Esophagus mucosa (tissue), 1 donor: ENCODE results near the gene JDP2. TPM values are rescaled to one million over a fixed set of nuclear protein-coding genes. Genes with fewer than 3 reads are reported as not detected.
A peak's percentile ranks its signal among the peaks of the same experiment; 100 is the strongest.

ENCODE experiments used
- ATAC-seq: fragments of 200-7000 bp; cut with Tn5 transposase; one replicate; pipeline ENCODE4 v1.9.1; 2020
- total RNA-seq: library from RNA; stranded (reverse); gene quantifications from one replicate; pipeline ENCODE4 v1.2.4, GENCODE V29; 2023
- donor health status: DM: yes; HTN: yes; CAD: no.

JDP2 gene
- total RNA-seq, 1 donor from 2014 or later: 18.5 TPM

GRCh38 chr14:75484711-75485429 is 57.0 kb downstream of the JDP2 start:
- ATAC-seq: no peak

DNA sequence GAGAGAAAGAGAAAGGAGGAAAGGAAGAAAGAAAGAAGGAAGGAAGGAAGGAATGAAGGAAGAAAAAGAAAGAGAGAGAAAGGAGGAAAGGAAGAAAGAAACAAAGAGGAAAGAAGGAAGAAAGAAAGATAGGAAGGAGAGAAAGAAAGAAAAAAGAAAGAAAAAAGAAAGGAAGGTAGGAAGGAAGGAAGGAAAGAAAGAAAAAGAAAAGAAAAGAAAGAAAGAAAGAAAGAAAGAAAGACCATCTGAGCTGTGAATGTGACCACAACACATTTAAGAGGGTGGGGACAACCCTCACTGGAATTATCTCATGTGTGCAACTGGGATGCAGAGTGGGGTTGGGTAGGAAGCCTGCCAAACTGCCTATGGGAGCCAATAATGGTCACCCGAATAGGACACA is 58.5 kb downstream of the JDP2 start:
- ATAC-seq: no peak

DNA sequence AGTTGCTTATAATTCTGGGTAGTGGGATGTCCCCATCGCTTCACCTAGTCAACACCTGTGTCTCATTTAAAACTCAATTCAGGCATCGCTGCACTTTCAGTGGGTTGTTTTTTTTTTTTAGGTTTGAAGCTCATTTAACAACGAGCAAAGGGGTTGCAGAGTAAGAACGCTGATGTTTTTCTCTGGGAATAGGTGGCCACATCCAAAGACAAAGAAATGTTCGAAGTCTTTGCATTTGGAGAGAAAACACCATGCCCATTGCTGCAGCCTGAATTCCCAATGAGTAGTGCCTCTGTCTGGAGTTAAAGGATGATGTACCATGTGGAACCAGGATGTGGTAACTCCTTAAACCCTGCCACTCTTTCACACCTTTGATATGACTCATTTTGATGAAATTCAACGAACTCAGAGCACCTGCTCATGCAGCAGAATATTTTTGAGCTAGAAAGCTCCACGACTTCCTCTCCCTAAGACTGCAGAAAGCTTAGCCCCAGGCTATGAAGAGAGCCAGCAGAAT is 59.4 kb downstream of the JDP2 start:
- peak; percentile 82 for ATAC-seq

DNA sequence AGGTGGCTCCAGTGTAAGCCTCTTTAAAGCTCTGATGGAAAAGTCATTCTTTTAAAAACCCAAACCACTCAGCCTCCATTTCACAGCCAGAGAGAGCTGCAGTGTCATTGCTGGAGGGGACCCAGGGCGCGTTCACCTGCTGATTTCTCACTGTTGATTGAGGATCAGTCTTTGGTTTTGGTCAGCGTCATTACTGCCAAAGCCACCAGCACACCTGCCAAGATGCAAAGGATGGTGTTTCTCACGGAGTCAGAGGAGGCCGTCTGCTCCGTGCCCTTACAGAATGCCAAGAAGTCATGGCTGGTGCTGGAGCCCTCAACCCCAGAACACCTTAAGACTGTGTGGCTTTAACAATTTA is 61.6 kb downstream of the JDP2 start:
- peak; percentile 13 for ATAC-seq

- ATAC-seq: no peak
Measured at GRCh38 chr14:75491376-75491978, 63.7 kb downstream of the JDP2 start.

DNA sequence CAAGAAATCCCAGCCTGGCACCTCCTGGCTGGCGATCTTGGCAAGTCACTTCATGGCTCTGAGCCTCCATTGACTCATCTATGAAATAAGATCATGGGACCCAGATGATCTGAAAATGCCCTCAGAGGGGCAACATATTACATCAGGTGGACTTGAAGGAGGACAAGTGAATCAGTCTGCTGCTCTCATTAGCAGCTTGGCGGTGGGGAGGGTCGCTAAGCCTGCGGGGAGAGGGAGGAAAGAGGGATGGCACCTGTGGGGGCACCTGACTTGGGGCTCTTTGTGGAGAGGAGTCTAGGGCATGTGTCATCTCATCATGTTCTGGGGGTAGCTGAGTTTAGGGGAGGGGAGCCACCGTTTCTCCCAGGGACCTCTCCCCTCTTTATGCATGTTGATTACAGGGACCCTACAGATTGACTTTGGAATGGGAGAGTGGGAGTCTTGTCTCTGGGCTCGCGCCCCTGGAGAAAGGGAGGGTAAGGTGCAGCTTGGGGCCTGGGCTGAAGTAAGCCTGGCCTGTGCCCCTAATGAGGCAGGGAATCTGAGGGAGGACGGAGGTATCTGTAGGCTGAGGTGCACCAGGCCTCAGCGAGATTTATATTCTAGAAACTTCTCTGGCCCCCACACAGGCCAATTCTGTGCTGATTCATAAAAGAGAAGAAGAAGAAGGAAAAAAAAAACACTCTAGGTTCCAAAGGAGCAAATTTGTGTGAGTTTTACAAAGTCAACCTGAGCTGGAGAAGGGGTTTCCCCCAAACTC is 65.2 kb downstream of the JDP2 start:
- no peak for ATAC-seq

- no peak for ATAC-seq
Measured at GRCh38 chr14:75493592-75494087, 65.8 kb downstream of the JDP2 start.

DNA sequence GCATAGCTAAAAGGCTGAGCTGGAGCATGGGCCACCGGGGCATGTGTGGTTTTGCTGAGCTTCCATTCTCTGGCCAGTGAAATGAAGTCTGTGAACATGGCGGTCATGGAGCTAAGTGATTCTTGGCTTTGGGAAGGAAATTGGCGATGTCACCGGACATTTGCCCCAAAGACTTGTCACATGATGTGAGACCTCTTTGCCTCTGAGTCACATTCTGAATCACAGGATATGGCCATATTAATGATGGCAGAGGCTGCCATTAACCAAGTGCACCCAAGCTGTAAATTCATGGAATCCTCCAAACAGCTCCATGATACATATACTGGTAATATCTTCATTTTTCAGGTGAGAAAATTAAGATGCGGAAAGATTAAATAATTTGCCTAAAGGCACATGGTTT is 67.1 kb downstream of the JDP2 start:
- ATAC-seq: no peak

DNA sequence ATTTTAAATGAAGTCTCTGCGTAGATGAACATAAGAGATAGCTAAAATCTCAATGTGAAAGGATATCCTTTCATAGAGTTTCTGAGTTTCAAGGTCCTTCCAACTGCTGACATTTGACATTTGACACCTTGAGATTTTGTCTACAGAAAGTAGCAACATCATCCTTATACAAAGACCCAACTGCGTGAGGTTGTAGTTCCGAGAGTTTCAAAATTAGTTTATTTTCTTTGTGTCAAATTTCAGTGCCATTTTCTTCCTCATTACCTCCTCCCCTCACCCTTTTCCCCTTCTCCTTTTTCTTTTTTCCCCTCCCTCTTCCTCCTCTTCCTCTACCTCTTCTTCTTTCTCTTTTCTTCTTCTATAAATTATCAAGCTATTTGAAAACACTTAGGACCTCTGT is 67.6 kb downstream of the JDP2 start:
- ATAC-seq: no peak

- ATAC-seq: no peak
Measured at GRCh38 chr14:75495882-75496281, 68.1 kb downstream of the JDP2 start.

- no peak for ATAC-seq
Measured at GRCh38 chr14:75496755-75497154, 68.9 kb downstream of the JDP2 start.

DNA sequence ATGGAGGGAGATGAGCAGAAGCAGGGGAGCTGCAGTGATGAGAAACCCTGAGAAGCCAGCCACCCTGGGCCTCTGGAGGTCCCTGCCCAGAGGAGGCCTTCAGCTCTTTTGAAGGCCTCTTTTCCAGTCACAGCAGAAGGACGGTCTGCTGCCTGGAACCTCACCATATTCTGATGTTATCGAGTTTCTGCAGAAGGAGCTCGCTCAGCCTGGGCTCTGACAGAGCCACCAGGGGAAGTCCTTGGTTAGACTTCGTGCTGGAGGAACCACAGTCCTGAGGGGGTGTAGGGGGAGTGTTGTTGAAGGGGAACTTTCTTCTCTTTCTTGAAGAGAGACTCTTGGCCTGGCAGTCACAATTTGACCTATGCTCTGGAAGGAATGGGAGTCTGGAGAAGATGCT is 69.4 kb downstream of the JDP2 start:
- no peak for ATAC-seq

DNA sequence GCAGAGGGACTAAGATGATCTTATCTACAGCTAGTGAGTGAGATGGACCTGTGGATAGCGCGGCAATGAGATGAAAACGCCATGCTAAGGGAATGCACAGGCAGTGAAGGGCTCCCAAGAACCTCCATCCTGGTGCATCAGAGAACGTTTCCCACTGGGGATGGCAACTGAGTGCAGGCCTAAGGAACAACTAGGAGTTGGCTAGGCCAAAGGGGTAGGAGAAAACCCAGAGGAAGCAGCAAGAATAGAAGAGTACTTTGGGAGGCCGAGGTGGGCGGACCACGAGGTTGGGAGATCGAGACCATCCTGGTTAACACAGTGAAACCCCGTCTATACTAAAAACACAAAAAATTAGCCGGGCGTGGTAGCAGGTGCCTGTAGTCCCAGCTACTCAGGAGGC is 69.9 kb downstream of the JDP2 start:
- ATAC-seq: no peak

GRCh38 chr14:75499084-75499875 is 71.5 kb downstream of the JDP2 start:
- ATAC-seq: no peak

GRCh38 chr14:75501080-75501479 is 73.3 kb downstream of the JDP2 start:
- ATAC-seq: no peak

GRCh38 chr14:75504411-75504810 is 76.6 kb downstream of the JDP2 start:
- no peak for ATAC-seq

DNA sequence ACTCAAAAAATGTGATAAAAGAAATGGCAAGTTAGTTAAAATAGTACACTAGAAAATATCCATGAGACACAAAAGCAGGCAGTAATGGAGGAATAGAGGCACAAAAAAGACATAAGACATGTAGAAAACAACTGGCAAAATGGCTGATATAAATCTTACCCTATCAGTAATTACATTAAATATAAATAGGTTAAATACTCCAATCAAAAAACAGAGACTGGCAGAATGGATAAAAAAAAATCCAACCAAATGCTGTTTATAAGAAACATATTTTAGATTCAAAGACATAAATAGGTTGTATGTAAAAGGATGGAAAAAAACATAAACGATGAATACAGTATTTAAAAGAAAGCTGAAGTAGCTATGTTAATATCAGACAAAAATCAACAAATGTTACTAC is 79.1 kb downstream of the JDP2 start:
- no peak for ATAC-seq

GRCh38 chr14:75510547-75510946 is 82.7 kb downstream of the JDP2 start:
- no peak for ATAC-seq

GRCh38 chr14:75511201-75511600 is 83.4 kb downstream of the JDP2 start:
- no peak for ATAC-seq

DNA sequence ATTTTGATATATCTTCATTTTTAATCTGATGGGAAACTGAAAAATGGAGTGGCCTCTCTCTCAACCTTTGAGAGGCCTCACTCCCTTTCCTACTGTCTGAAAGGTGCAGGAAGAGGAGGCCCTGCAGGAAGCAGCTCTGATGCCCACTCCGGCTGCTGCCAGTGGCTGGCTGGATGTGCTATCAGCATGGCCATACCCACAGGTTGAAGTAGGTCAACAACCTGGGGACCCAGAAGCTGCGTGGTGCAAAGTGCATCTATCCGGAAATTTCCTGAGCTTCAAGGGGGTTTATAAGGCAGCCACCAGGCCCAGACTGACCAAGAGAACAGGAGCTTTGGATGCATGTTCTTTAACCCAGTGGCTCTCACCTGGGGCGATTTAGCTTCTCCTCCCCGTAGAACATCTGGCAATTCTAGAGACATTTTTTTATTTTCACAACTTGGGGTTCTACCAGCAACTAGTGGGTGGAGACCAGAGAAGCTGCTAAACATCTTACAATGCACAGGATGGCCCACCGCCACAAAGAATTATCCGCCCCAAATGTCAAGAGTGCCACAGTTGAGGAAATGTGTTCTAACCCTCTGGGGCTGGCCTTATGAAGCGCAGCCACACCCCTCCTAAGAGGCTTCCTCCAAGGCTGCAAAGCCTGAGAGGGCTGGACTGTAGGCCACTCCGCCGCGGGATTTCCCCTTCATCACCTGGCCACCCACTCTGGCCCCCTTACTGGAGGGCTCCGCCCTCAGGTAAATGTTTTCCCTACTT is 86.3 kb downstream of the JDP2 start:
- peak; percentile 34 for ATAC-seq

- peak; percentile 27 for ATAC-seq
Measured at GRCh38 chr14:75514673-75515628, 87.1 kb downstream of the JDP2 start.
